ENCODE measurements around the gene ACP7. TPM values are rescaled to one million over a fixed set of nuclear protein-coding genes. Genes with fewer than 3 reads are reported as not detected.

Gene ACP7
- total RNA-seq, 1 experiment from 2014 or later, result 0.15 TPM

- H4K5ac ChIP-seq (ENCODE audit: insufficient read length, low read depth, low read length), result no peak overlapping the region
- no peak overlapping the region for H2BK15ac ChIP-seq (ENCODE audit: low read depth, low read length)
- Mint-ChIP-seq H3K4me1 (peaks cover 74 to 88% of the 10 kb centered on the region in 2 experiments), H3K4me3 (no peak overlapping the region; a peak in 1 of 5 replicates), H3K27ac (peak overlapping the region in 1 of 3 experiments; percentile 53; a peak in 2 of 7 replicates), H3K9me3 (no peaks in the 10 kb centered on the region), H3K36me3 (ENCODE audit: insufficient read depth in 1 of 3, low read depth in 3 of 3) (0 out of 7 replicates have a peak, but pooled peaks cover 0 to 4% (median 0%) of the 10 kb centered on the region in 3 experiments), H3K27me3 (ENCODE audit: low read depth) (no peaks in the 10 kb centered on the region)
- H3K4ac ChIP-seq (ENCODE audit: low read depth, low read length), result no peak overlapping the region
- no peaks in the 10 kb centered on the region for H3K23me2 ChIP-seq (ENCODE audit: insufficient read length, low read depth, low read length, poor library complexity, severe bottlenecking)
- no peak for DNase-seq
- no peaks in the 10 kb centered on the region for H3K79me1 ChIP-seq (ENCODE audit: insufficient read depth, low read depth, low read length, poor library complexity, severe bottlenecking)
- TF ChIP-seq, protein P1, sequence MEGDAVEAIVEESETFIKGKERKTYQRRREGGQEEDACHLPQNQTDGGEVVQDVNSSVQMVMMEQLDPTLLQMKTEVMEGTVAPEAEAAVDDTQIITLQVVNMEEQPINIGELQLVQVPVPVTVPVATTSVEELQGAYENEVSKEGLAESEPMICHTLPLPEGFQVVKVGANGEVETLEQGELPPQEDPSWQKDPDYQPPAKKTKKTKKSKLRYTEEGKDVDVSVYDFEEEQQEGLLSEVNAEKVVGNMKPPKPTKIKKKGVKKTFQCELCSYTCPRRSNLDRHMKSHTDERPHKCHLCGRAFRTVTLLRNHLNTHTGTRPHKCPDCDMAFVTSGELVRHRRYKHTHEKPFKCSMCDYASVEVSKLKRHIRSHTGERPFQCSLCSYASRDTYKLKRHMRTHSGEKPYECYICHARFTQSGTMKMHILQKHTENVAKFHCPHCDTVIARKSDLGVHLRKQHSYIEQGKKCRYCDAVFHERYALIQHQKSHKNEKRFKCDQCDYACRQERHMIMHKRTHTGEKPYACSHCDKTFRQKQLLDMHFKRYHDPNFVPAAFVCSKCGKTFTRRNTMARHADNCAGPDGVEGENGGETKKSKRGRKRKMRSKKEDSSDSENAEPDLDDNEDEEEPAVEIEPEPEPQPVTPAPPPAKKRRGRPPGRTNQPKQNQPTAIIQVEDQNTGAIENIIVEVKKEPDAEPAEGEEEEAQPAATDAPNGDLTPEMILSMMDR (conservative IDR thresholded peaks at IDR 0.05), result no peak
- H2BK120ac ChIP-seq (ENCODE audit: low read depth, low read length, poor library complexity, severe bottlenecking), result no peak overlapping the region
- no peak overlapping the region for H3K56ac ChIP-seq (ENCODE audit: insufficient read length, low read depth, low read length)
- H2AFZ ChIP-seq (ENCODE audit: low read length), result no peak overlapping the region
- H3K9me3 ChIP-seq (ENCODE audit: control insufficient read depth, low read depth, low read length), result no peaks in the 10 kb centered on the region
- H3K4me2 ChIP-seq (ENCODE audit: insufficient read depth, insufficient read length, low read length), result no peak overlapping the region
- no peak overlapping the region for H3K23ac ChIP-seq (ENCODE audit: insufficient read length, low read depth, low read length)
- no peak overlapping the region for H3K27ac ChIP-seq (ENCODE audit: insufficient read length, low read depth, low read length)
- no peak overlapping the region for H3K9ac ChIP-seq (ENCODE audit: extremely low read depth, insufficient read length, low read length)
- no peak overlapping the region for H4K91ac ChIP-seq (ENCODE audit: insufficient read length, low read depth, low read length)
- no peak overlapping the region for H2BK5ac ChIP-seq (ENCODE audit: insufficient read length, low read length)
- H3K27me3 ChIP-seq (ENCODE audit: insufficient read depth, low read length), result no peaks in the 10 kb centered on the region
- H3K4me1 ChIP-seq (ENCODE audit: insufficient read depth, low read length), result peaks cover 34% of the 10 kb centered on the region; the same call in 1 of the 2 replicates
- H3K14ac ChIP-seq (ENCODE audit: insufficient read depth, low read length), result no peak overlapping the region
- H3K79me2 ChIP-seq (ENCODE audit: insufficient read depth, low read length), result peaks cover 12% of the 10 kb centered on the region; the same call in 1 of the 2 replicates
- H2AK5ac ChIP-seq (ENCODE audit: insufficient read length, low read length), result no peak overlapping the region
- no peak overlapping the region for H3T11ph ChIP-seq (ENCODE audit: low read length)
- H3K18ac ChIP-seq (ENCODE audit: insufficient read length, low read depth, low read length), result no peak overlapping the region
- peaks cover 5% of the 10 kb centered on the region for H4K20me1 ChIP-seq (ENCODE audit: control insufficient read depth, insufficient read depth, insufficient read length)
- no peak overlapping the region for H2BK12ac ChIP-seq (ENCODE audit: insufficient read length, low read depth, low read length)
- no CpG with 5 or more reads among the region's 5 CpGs for WGBS (ENCODE audit: extremely low coverage, insufficient read length, low lambda C conversion rate)
- no peak overlapping the region for H2BK20ac ChIP-seq (ENCODE audit: low read depth, low read length, poor library complexity, severe bottlenecking)
- H4K8ac ChIP-seq (replicated peaks; ENCODE audit: insufficient read length, low read depth, low read length), result no peak overlapping the region
Observed at GRCh38 chr19:39140594-39140993, 56.4 kb downstream of the ACP7 start.

All from H9 (cell line).